ENCODE results near the gene GLIS2. TPM values are rescaled to one million over a fixed set of nuclear protein-coding genes. Genes with fewer than 3 reads are reported as not detected.

Gene GLIS2
- total RNA-seq, 1 donor from 2014 or later = 23.2 TPM

DNA sequence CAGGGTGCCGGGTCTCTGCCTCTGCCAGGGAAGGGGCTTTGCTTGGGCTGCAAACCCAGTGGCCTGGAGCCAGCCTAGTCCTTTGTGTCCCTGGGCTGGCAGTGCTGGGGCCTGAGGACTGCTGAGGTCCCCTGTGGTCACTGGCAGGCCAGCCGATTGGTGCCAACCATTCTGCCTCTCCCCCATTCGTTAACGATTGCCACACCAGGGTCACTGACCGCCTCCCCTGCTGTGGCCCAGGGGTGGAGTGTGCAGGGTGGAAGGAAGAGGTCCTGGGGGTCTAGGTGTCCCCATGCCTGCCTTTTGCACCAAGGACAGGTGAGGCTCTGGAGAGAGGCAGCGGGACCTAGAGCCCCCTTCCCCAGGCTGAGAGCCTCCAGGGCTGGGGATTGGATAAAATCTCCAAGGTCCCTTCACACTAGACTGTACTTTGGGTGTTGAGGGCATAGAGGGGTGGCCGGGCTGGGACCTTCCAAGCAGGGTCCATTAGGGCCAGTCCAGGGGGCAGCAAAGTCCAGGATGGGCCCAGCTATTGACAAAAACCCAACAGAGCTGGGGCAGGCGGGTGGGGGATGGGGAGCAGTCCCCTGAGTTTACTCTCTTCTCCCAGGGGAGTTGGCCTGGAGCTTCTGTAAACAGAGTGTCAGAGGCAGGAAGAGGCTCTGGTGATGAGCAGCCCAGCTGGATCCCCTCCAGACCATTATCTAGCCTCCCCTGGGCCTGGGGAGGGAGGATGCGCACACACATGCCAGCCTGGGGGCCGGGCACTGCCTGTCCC, 56.9 kb downstream of the GLIS2 start:
- Mint-ChIP-seq H3K4me1 (ENCODE audit: low read depth) (peaks cover 21% of the 10 kb centered on the region), H3K27me3 (no peaks in the 10 kb centered on the region), H3K4me3 (ENCODE audit: low read depth) (peak overlapping the region; percentile 75), H3K9me3 (ENCODE audit: low read depth) (no peaks in the 10 kb centered on the region), H3K27ac (peak overlapping the region; percentile 67), H3K36me3 (ENCODE audit: insufficient read depth) (no peaks in the 10 kb centered on the region)
- DNase-seq (ENCODE audit: low spot score, unreplicated experiment) = no peak
- TF ChIP-seq, protein P1, sequence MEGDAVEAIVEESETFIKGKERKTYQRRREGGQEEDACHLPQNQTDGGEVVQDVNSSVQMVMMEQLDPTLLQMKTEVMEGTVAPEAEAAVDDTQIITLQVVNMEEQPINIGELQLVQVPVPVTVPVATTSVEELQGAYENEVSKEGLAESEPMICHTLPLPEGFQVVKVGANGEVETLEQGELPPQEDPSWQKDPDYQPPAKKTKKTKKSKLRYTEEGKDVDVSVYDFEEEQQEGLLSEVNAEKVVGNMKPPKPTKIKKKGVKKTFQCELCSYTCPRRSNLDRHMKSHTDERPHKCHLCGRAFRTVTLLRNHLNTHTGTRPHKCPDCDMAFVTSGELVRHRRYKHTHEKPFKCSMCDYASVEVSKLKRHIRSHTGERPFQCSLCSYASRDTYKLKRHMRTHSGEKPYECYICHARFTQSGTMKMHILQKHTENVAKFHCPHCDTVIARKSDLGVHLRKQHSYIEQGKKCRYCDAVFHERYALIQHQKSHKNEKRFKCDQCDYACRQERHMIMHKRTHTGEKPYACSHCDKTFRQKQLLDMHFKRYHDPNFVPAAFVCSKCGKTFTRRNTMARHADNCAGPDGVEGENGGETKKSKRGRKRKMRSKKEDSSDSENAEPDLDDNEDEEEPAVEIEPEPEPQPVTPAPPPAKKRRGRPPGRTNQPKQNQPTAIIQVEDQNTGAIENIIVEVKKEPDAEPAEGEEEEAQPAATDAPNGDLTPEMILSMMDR (IDR thresholded peaks at IDR 0.05; ENCODE audit: unreplicated experiment) = no peak

DNA sequence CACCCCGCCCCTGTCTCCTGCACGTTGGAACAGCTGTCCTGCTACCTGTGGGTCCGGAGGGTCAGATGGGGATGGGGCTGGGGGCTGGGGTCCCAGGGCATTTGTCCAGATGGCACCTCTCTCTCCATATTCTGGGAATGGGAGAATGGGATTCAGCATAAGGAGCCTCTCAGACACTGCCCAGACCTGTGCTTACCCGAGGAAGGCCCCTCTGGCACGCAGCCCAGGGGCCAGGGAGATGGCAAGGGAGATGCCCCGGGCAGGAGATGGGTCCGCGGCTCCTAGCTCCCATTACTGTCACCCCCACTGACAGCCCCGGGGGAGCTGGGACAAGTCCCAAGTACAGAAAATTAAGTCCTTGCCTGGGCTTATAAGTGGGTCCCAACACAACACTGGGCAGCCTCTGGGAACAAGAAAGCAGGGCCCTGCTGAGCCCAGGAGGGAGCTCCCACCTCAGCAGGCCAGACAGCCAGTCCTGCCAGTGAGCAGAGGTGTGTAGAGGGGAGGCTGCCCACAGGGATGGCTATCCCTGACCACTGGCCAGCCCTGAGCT, 57.6 kb downstream of the GLIS2 start:
- H3K4me3 Mint-ChIP-seq (ENCODE audit: low read depth) = no peak overlapping the region
- H3K4me1 Mint-ChIP-seq (ENCODE audit: low read depth) = peaks cover 23% of the 10 kb centered on the region
- TF ChIP-seq, protein P1 (IDR thresholded peaks at IDR 0.05; ENCODE audit: unreplicated experiment) = no peak
- H3K27me3 Mint-ChIP-seq = no peaks in the 10 kb centered on the region
- DNase-seq (ENCODE audit: low spot score, unreplicated experiment) = no peak
- H3K9me3 Mint-ChIP-seq (ENCODE audit: low read depth) = no peaks in the 10 kb centered on the region
- no peaks in the 10 kb centered on the region for H3K36me3 Mint-ChIP-seq (ENCODE audit: insufficient read depth)
- H3K27ac Mint-ChIP-seq = no peak overlapping the region

DNA sequence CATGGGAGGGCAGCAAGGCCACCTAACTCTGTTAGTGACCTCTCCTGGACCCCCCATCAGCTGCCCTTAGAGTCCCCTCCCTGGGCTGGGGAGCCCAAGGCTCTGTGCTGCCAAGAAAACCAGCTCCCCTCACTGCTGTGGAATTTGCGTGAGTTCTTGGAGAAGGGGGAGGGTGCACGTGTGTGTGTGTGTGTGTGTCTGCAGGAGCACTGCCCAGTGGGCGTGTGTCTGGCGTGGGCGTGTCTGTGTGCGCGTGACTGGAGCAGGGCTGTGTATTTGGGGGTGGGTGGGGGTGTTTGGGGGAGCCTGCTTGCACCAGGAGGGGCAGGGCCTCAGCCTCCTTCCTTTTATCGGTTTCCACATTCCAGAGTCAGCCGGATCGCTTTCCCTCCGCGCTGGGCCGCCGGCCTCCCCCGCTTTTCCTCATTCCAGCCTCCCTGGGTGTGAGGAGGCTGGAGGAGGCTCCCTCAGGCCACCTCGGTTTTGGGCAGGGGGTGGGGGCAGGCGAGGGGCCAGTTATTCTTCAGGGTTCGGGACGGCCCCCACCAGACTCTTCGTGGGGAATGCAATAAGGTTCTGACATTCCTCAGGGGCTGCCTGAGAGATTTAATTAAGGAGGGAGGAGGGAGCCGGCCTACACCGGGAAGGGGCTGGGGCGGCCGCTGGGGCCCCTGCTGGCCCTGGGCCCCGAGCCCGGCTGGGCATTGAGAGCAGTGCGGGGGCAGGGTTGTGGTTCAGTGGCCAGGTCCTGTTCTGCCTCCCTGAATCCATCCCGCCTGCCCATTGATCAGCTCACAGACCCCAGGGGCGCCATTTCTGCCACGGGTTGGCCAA, 58.3 kb downstream of the GLIS2 start:
- Mint-ChIP-seq H3K36me3 (ENCODE audit: insufficient read depth) (no peaks in the 10 kb centered on the region), H3K9me3 (ENCODE audit: low read depth) (no peaks in the 10 kb centered on the region), H3K27ac (no peak overlapping the region), H3K4me3 (ENCODE audit: low read depth) (no peak overlapping the region), H3K4me1 (ENCODE audit: low read depth) (peaks cover 29% of the 10 kb centered on the region), H3K27me3 (no peaks in the 10 kb centered on the region)
- DNase-seq (ENCODE audit: low spot score, unreplicated experiment) = no peak
- TF ChIP-seq, protein P1 (IDR thresholded peaks at IDR 0.05; ENCODE audit: unreplicated experiment) = no peak

DNA sequence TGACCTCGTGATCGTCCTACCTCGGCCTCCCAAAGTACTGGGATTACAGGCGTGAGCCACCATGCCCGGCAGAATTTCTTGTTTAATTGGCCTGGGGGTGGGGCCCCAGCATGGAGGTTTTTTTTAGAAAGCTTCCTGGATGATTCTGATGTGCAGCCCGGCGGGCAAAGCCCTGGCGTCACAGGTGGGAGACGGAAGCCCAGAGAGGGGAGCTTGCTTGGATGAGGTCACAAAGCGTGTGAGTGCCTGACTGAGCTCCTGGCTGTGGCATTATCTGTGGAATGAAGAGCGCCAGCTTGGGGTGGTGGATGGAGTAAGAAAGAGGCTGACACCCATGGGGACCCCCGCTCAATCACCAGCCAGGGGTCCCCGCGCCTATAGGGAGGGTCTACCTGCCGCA, 59.9 kb downstream of the GLIS2 start:
- Mint-ChIP-seq H3K27ac (no peak overlapping the region), H3K27me3 (no peaks in the 10 kb centered on the region), H3K4me3 (ENCODE audit: low read depth) (no peak overlapping the region), H3K4me1 (ENCODE audit: low read depth) (peaks cover 36% of the 10 kb centered on the region), H3K36me3 (ENCODE audit: insufficient read depth) (no peaks in the 10 kb centered on the region), H3K9me3 (ENCODE audit: low read depth) (no peaks in the 10 kb centered on the region)
- DNase-seq (ENCODE audit: low spot score, unreplicated experiment) = no peak
- TF ChIP-seq, protein P1 (IDR thresholded peaks at IDR 0.05; ENCODE audit: unreplicated experiment) = no peak

DNA sequence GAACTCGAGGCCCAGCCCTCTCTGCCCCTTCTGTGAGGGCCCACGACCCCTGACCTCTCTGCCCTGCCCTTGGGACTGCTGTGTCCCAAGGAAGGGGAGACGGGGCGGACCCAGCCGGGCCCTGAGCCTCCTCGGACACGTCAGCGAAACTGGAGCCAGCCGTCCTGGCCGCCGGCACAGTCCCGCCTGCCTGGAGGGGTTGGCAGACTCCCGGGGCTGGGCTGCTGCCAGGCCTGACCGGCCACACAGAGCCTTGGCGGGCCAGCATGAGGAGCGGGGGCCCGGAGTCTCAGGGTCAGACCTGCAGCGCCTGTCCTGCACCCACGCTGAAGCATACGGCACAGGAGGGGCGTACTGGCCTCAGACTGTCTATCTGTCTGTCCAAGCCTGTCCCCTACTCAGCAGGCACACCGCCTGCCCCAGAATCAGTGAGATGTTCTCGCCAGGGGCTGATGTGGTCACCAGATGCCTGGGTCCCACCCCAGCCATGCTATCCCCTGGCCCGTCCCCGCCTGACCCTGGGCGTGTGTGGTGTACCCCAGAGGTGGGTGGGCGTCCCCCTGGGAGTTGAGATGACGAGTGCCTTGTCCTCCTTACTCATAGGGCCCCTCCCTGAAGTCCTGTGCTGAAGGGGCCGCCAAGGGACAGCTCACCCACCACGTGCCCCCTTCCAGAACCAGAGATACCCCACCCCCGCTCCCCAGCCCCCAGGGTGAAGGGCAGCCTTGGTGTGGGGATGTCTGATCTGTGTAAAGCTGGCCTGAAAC, 60.4 kb downstream of the GLIS2 start:
- Mint-ChIP-seq H3K4me3 (ENCODE audit: low read depth) (no peak overlapping the region), H3K36me3 (ENCODE audit: insufficient read depth) (no peaks in the 10 kb centered on the region), H3K27ac (no peak overlapping the region), H3K9me3 (ENCODE audit: low read depth) (no peaks in the 10 kb centered on the region), H3K4me1 (ENCODE audit: low read depth) (peaks cover 36% of the 10 kb centered on the region), H3K27me3 (no peaks in the 10 kb centered on the region)
- TF ChIP-seq, protein P1 (IDR thresholded peaks at IDR 0.05; ENCODE audit: unreplicated experiment) = no peak
- no peak for DNase-seq (ENCODE audit: low spot score, unreplicated experiment)

Measured in progenitor cell of endocrine pancreas (in vitro differentiated cells).